Measurements from ENCODE around the gene S100G.
"Not testable (repeated sequence)": the region's sequence is repeated elsewhere in the genome, so short reads cannot be mapped to it uniquely, and the experiment has no call there.

Gene S100G

GRCh38 chrX:16612257-16612897 is 37.6 kb upstream of the S100G start:
- H3K4me3 ChIP-seq (ENCODE audit: low read depth, low read length) = no peak overlapping the region
- TF ChIP-seq CTCF (IDR thresholded peaks at IDR 0.05; ENCODE audit: low read depth, low read length) = no peak
- no peak for DNase-seq (ENCODE audit: low read depth, low spot score)
- in situ Hi-C loops (cut with HindIII; ENCODE audit: low sequenced_read_pairs) = no loop called here

GRCh38 chrX:16617382-16617781 is 32.6 kb upstream of the S100G start:
- no peak overlapping the region for H3K4me3 ChIP-seq (ENCODE audit: low read depth, low read length)
- no peak for DNase-seq (ENCODE audit: low read depth, low spot score)
- no peak for TF ChIP-seq CTCF (IDR thresholded peaks at IDR 0.05; ENCODE audit: low read depth, low read length)
- in situ Hi-C loops (cut with HindIII; ENCODE audit: low sequenced_read_pairs) = no loop called here

- no peak for TF ChIP-seq CTCF (IDR thresholded peaks at IDR 0.05; ENCODE audit: low read depth, low read length)
- in situ Hi-C loops (cut with HindIII; ENCODE audit: low sequenced_read_pairs) = no loop called here
Observed at GRCh38 chrX:16618422-16618821, 31.5 kb upstream of the S100G start.

GRCh38 chrX:16619024-16619423 is 30.9 kb upstream of the S100G start:
- DNase-seq (ENCODE audit: low read depth, low spot score) = no peak
- in situ Hi-C loops (cut with HindIII; ENCODE audit: low sequenced_read_pairs) = no loop called here
- no peak overlapping the region for H3K4me3 ChIP-seq (ENCODE audit: low read depth, low read length)
- no peak for TF ChIP-seq CTCF (IDR thresholded peaks at IDR 0.05; ENCODE audit: low read depth, low read length)

More at GRCh38 chrX:16618422-16618821, 31.5 kb upstream of the S100G start:
- no peak overlapping the region for H3K4me3 ChIP-seq (ENCODE audit: low read depth, low read length)
- DNase-seq (ENCODE audit: low read depth, low spot score) = no peak

GRCh38 chrX:16628511-16628910 is 21.4 kb upstream of the S100G start:
- DNase-seq (ENCODE audit: low read depth, low spot score) = peak; percentile 63
- in situ Hi-C loops (cut with HindIII; ENCODE audit: low sequenced_read_pairs); H3K4me3 ChIP-seq (ENCODE audit: low read depth, low read length): not testable (repeated sequence)

- H3K4me3 ChIP-seq (ENCODE audit: low read depth, low read length) = no peak overlapping the region
- TF ChIP-seq CTCF (IDR thresholded peaks at IDR 0.05; ENCODE audit: low read depth, low read length) = no peak
- no peak for DNase-seq (ENCODE audit: low read depth, low spot score)
- in situ Hi-C loops (cut with HindIII; ENCODE audit: low sequenced_read_pairs) = no loop called here
Observed at GRCh38 chrX:16628946-16629595, 20.9 kb upstream of the S100G start.

- no peak overlapping the region for H3K4me3 ChIP-seq (ENCODE audit: low read depth, low read length)
- no peak for TF ChIP-seq CTCF (IDR thresholded peaks at IDR 0.05; ENCODE audit: low read depth, low read length)
Observed at GRCh38 chrX:16629909-16630308, 20.0 kb upstream of the S100G start.

More at GRCh38 chrX:16629909-16630308, 20.0 kb upstream of the S100G start:
- no peak for DNase-seq (ENCODE audit: low read depth, low spot score)
- in situ Hi-C loops (cut with HindIII; ENCODE audit: low sequenced_read_pairs) = no loop called here
